K562 (cell line): Measurements from ENCODE around the gene NCOA1.
A peak's percentile ranks its signal among the peaks of the same experiment; 100 is the strongest.

ENCODE experiments used
- GMEB1 ChIP-seq: fragments of 250-450 bp; sonication (Bioruptor Pico); IDR thresholded peaks from 2 replicates; pipeline ENCODE4 v1.4.0; 2020; ENCODE audit warnings: mild to moderate bottlenecking
- JUN ChIP-seq, 2 experiments: sonication (generic) in 1 of 2; formaldehyde crosslinking in 1 of 2; IDR thresholded peaks; 2 replicates each; pipeline versions ENCODE4 v1.6.1 to v1.8.0; 2012 to 2022; ENCODE audit warnings: borderline replicate concordance in 2 of 2, mild to moderate bottlenecking in 2 of 2, improper control_type of control experiment in 1 of 2, low read depth in 1 of 2, low read length in 1 of 2, missing genetic modification reagents in 1 of 2
- PML ChIP-seq: IDR thresholded peaks from 2 replicates; pipeline ENCODE4 v1.6.1; 2012; ENCODE audit warnings: low read length, inconsistent platforms
- POLR2A ChIP-seq: fragments of 450-650 bp; conservative IDR thresholded peaks from 2 replicates; pipeline ENCODE4 v1.6.1; 2016
- POLR2G ChIP-seq: fragments of 200-400 bp; formaldehyde crosslinking; IDR thresholded peaks from 2 replicates; pipeline ENCODE4 v1.6.1; 2017; ENCODE audit warnings: low read depth, mild to moderate bottlenecking, antibody characterized with exemption, low read length, moderate library complexity
- PTBP1 ChIP-seq: fragments of 200-400 bp; formaldehyde crosslinking; IDR thresholded peaks from 2 replicates; pipeline ENCODE4 v1.6.1; 2017; ENCODE audit warnings: low read depth, low read length
- REST ChIP-seq, 2 experiments: fragments of 450-650 bp; formaldehyde crosslinking in 1 of 2; IDR thresholded peaks; 2 replicates each; pipeline versions ENCODE4 v1.4.0 to v1.6.1; 2014 to 2020; ENCODE audit warnings: mild to moderate bottlenecking in 2 of 2, borderline replicate concordance in 1 of 2, low read depth in 1 of 2
- TFE3 ChIP-seq: fragments of 450-650 bp; formaldehyde crosslinking; IDR thresholded peaks from 2 replicates; pipeline ENCODE4 v1.4.0; 2020; ENCODE audit warnings: mild to moderate bottlenecking, mixed read lengths

- TF ChIP-seq POLR2G (no peak), REST (IDR thresholded peaks at IDR 0.05; ENCODE audit: borderline replicate concordance) (no peak), REST (CRISPR knock-in tag; IDR thresholded peaks at IDR 0.05; ENCODE audit: low read depth) (no peak), POLR2A (no peak), PTBP1 (no peak), TFE3 (CRISPR knock-in tag) (no peak), PML (peak; percentile 88), GMEB1 (CRISPR knock-in tag) (no peak), JUN (IDR thresholded peaks at IDR 0.05; ENCODE audit: borderline replicate concordance, low read depth, low read length) (no peak), JUN (CRISPR knock-in tag; IDR thresholded peaks at IDR 0.05; ENCODE audit: borderline replicate concordance) (no peak)
Observed at GRCh38 chr2:24457696-24458386, 33.2 kb upstream of the NCOA1 start.
